Prostate gland (tissue), 2 donors: Measurements from ENCODE around the gene SRRD. TPM values are rescaled to one million over a fixed set of nuclear protein-coding genes. Genes with fewer than 3 reads are reported as not detected.

Source experiments
- DNase-seq: peaks from one replicate; pipeline ENCODE4 v3.0.0-alpha.2; 2019; ENCODE audit warnings: low spot score
- H3K27ac ChIP-seq, 2 donors: fragments of 200-600 bp; sonication (generic); 2 replicates each; pipeline ENCODE4 v1.5.1; 2017 to 2019
- H3K27me3 ChIP-seq: fragments of 200-600 bp; sonication (generic); replicated peaks from 2 replicates; pipeline ENCODE4 v1.5.1; 2019; ENCODE audit not compliant: insufficient read depth
- H3K36me3 ChIP-seq, 2 donors: fragments of 200-600 bp; sonication (generic); 1 replicate in 1 of 2; 2 replicates in 1 of 2; pipeline versions ENCODE4 v1.5.1 to v1.8.1; 2017 to 2019
- H3K4me1 ChIP-seq: fragments of 200-600 bp; sonication (generic); replicated peaks from 2 replicates; pipeline ENCODE4 v1.5.1; 2019
- H3K4me3 ChIP-seq, 2 donors: fragments of 200-600 bp; sonication (generic); 2 replicates each; pipeline ENCODE4 v1.5.1; 2017 to 2019
- H3K9me3 ChIP-seq: fragments of 200-600 bp; sonication (generic); 2 replicates; pipeline ENCODE4 v1.5.1; 2017
- CTCF ChIP-seq, 4 experiments: fragments of 200-600 bp in 2 of 4; fragments of 450-650 bp in 2 of 4; sonication (generic) in 2 of 4; IDR thresholded peaks; 1 replicate in 3 of 4; 2 replicates in 1 of 4; pipeline ENCODE4 v1.5.1; 2016 to 2019; ENCODE audit warnings: antibody characterized with exemption in 4 of 4, mild to moderate bottlenecking in 2 of 4, moderate library complexity in 2 of 4
- POLR2A ChIP-seq: fragments of 450-650 bp; IDR thresholded peaks from one replicate; pipeline ENCODE4 v1.6.1; 2016; ENCODE audit warnings: antibody characterized with exemption, mild to moderate bottlenecking
- POLR2AphosphoS5 ChIP-seq: sonication (generic); formaldehyde crosslinking; IDR thresholded peaks from one replicate; pipeline ENCODE4 v1.6.1; 2017; ENCODE audit warnings: antibody characterized with exemption
- WGBS: methylation state at CpG from one replicate; pipeline ENCODE4 v1.1.5; 2018; 5-methylcytosine and 5-hydroxymethylcytosine counted together
- intact Hi-C: fragments of 100-400 bp; cut with DNase I; formaldehyde crosslinking; loops from one replicate; pipeline ENCODE4 v1.14.2; 2022
- total RNA-seq, 2 donors: library from RNA; depleted of rRNA; stranded (reverse); fragments of >200 nt; gene quantifications; one replicate each; pipeline ENCODE4 v1.1.0, GENCODE V29; 2016

SRRD gene
- total RNA-seq, 2 donors from 2014 or later = 15.2 to 24.4 TPM

GRCh38 chr22:26479792-26480610 lies 3.7 kb upstream of the SRRD start:
- Histone ChIP-seq H3K4me3 (peak overlapping the region in 1 of 2 donors; percentile 18), H3K36me3 (no peaks in the 10 kb centered on the region), H3K27ac (peak overlapping the region; percentile 71 to 98), H3K4me1 (peaks cover 43% of the 10 kb centered on the region), H3K27me3 (no peaks in the 10 kb centered on the region), H3K9me3 (no peaks in the 10 kb centered on the region)
- DNase-seq = peak; percentile 63
- TF ChIP-seq POLR2AphosphoS5 = peak; percentile 64
- TF ChIP-seq POLR2A = no peak
- intact Hi-C loops = loop anchor here (5.0 kb wide), 1 partner anchor 107 kb away; no protein-coding TSS in a partner anchor
- 42% methylated on average over 12 of the region's 12 CpGs for WGBS

GRCh38 chr22:26480611-26480932 lies 3.1 kb upstream of the SRRD start:
- DNase-seq = no peak
- Histone ChIP-seq H3K36me3 (no peaks in the 10 kb centered on the region), H3K4me1 (peaks cover 43% of the 10 kb centered on the region), H3K9me3 (no peaks in the 10 kb centered on the region), H3K27ac (peak overlapping the region; percentile 71 to 98), H3K4me3 (no peak overlapping the region), H3K27me3 (no peaks in the 10 kb centered on the region)
- 55% methylated on average over 2 of the region's 2 CpGs for WGBS
- TF ChIP-seq POLR2A (no peak), POLR2AphosphoS5 (no peak), CTCF (IDR thresholded peaks at IDR 0.05) (no peak)
- intact Hi-C loops = loop anchor here (5.0 kb wide), 1 partner anchor 107 kb away; no protein-coding TSS in a partner anchor

GRCh38 chr22:26481112-26481693 lies 2.5 kb upstream of the SRRD start:
- H3K4me1 ChIP-seq = peaks cover 43% of the 10 kb centered on the region
- H3K36me3 ChIP-seq = no peaks in the 10 kb centered on the region
- no peak for DNase-seq
- no peaks in the 10 kb centered on the region for H3K27me3 ChIP-seq
- TF ChIP-seq POLR2AphosphoS5 (no peak), POLR2A (no peak), CTCF (IDR thresholded peaks at IDR 0.05) (no peak)
- H3K4me3 ChIP-seq = no peak overlapping the region
- peak overlapping the region in 1 of 2 donors; percentile 98 for H3K27ac ChIP-seq
- no peaks in the 10 kb centered on the region for H3K9me3 ChIP-seq
- intact Hi-C loops = loop anchor here (5.0 kb wide), 1 partner anchor 106 kb away; no protein-coding TSS in a partner anchor
- 39% methylated on average over 6 of the region's 6 CpGs for WGBS

- WGBS = 55% methylated on average over 4 of the region's 4 CpGs
- Histone ChIP-seq H3K27me3 (no peaks in the 10 kb centered on the region), H3K4me1 (peaks cover 43% of the 10 kb centered on the region), H3K4me3 (no peak overlapping the region), H3K9me3 (no peaks in the 10 kb centered on the region), H3K36me3 (no peaks in the 10 kb centered on the region), H3K27ac (peak overlapping the region in 1 of 2 donors; percentile 98)
- TF ChIP-seq POLR2A = no peak
- no peak for TF ChIP-seq CTCF (IDR thresholded peaks at IDR 0.05)
- no peak for TF ChIP-seq POLR2AphosphoS5
- intact Hi-C loops = loop anchor here (5.0 kb wide), 1 partner anchor 106 kb away; no protein-coding TSS in a partner anchor
- DNase-seq = no peak
Measured at GRCh38 chr22:26481694-26482093, 2.0 kb upstream of the SRRD start.

- Histone ChIP-seq H3K27me3 (no peaks in the 10 kb centered on the region), H3K4me1 (peaks cover 40% of the 10 kb centered on the region), H3K4me3 (no peak overlapping the region), H3K27ac (peak overlapping the region in 1 of 2 donors; percentile 98), H3K9me3 (no peaks in the 10 kb centered on the region), H3K36me3 (no peaks in the 10 kb centered on the region)
- intact Hi-C loops = loop anchor here (5.0 kb wide), 1 partner anchor 105 kb away; no protein-coding TSS in a partner anchor
- no peak for TF ChIP-seq CTCF (IDR thresholded peaks at IDR 0.05)
- TF ChIP-seq POLR2A = no peak
- TF ChIP-seq POLR2AphosphoS5 = no peak
- no peak for DNase-seq
- 39% methylated on average over 5 of the region's 5 CpGs for WGBS
Measured at GRCh38 chr22:26482161-26482560, 1.5 kb upstream of the SRRD start.
